GM10248 (cell line): ENCODE measurements around the gene GPR153.
"Not testable (repeated sequence)": the region's sequence is repeated elsewhere in the genome, so short reads cannot be mapped to it uniquely, and the experiment has no call there.

Source experiments
- CTCF ChIA-PET: fragments of 300-600 bp; sonication (Branson Sonifier 250); formaldehyde crosslinking; extraction: SDS; loops from one replicate; lab custom pipeline; 2021; ENCODE audit warnings: antibody characterized with exemption; lab: Yijun Ruan, JAX
- POLR2A ChIA-PET: fragments of 350-650 bp; sonication (Branson Sonifier 250); formaldehyde crosslinking; extraction: SDS; loops from one replicate; lab custom pipeline; 2020; ENCODE audit warnings: antibody characterized with exemption; lab: Yijun Ruan, JAX
- DNase-seq: peaks from one replicate; pipeline ENCODE4 v3.0.0; 2012; ENCODE audit errors: extremely low spot score
- TF ChIP-seq, protein P1 (sequence below): IDR thresholded peaks from 2 replicates; pipeline ENCODE4 v1.5.1; 2012; ENCODE audit warnings: mild to moderate bottlenecking, low read depth; ENCODE audit errors: extremely low read depth, missing control alignments, control extremely low read depth

Gene GPR153

DNA sequence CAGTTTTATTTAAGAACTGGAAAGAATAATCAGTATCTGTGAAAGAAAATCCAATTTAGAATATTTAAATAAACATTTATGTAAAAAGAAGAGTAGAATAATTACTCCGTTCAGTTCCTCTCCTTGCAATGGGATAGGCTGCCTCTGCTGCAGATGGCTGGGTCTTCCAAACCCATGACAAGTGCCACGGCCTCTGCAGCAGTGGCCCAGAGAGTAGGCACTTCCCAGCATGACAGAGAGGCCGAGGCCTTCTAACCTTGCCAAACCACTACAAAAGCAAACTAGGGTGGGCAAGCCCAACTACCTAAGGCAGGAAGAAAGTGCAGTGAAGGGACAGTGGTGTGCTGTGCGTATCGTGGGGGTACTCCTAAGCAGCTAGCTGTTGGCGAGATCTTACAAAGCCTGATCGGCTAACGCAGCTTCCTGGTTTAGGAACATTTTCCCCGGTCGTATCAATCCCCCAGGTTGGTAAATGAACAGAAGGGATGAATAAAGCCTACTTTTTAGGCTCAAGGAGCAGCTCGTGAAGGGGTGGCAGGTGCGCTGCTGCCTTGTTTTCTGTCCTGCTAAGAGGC is 39.6 kb downstream of the GPR153 start:
- TF ChIP-seq, protein P1, sequence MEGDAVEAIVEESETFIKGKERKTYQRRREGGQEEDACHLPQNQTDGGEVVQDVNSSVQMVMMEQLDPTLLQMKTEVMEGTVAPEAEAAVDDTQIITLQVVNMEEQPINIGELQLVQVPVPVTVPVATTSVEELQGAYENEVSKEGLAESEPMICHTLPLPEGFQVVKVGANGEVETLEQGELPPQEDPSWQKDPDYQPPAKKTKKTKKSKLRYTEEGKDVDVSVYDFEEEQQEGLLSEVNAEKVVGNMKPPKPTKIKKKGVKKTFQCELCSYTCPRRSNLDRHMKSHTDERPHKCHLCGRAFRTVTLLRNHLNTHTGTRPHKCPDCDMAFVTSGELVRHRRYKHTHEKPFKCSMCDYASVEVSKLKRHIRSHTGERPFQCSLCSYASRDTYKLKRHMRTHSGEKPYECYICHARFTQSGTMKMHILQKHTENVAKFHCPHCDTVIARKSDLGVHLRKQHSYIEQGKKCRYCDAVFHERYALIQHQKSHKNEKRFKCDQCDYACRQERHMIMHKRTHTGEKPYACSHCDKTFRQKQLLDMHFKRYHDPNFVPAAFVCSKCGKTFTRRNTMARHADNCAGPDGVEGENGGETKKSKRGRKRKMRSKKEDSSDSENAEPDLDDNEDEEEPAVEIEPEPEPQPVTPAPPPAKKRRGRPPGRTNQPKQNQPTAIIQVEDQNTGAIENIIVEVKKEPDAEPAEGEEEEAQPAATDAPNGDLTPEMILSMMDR: no peak
- ChIA-PET CTCF (interaction anchor here (1.4 to 1.7 kb wide), 3 partner anchors 11 to 15 kb away, joined by 3 to 6 read pairs (median 4); partner anchors contain the start of gene RNF207), POLR2A (no interaction called here)

DNA sequence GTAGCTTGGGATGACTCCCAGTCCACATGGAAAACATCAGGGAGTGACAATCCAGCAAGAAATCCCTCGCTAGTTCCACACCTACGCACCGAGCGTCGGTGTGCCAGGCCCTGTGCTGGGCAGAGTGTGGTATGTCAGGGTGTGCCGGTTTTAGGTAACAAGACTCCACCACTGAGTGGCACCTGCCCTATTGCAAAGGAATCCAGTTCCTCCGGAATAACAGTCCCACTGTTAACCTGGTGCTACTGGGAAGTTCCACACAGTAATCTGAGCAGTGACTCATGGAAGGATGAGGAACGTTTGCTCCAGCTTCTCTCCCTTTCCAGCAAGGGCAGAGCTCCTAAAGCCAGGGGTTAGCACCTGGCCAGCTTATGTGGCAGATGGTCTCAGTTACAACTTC is 40.7 kb downstream of the GPR153 start:
- TF ChIP-seq, protein P1: no peak
- no peak for DNase-seq
- CTCF ChIA-PET: interaction anchor here (0.8 to 1.4 kb wide), 6 partner anchors 10 to 182 kb away, joined by 3 to 5 read pairs (median 3); partner anchors contain the start of gene RNF207
- POLR2A ChIA-PET: no interaction called here

More for the DNA sequence above, 39.6 kb downstream of the GPR153 start:
- no peak for DNase-seq

- CTCF ChIA-PET: interaction anchor here (0.8 to 1.4 kb wide), 5 partner anchors 9 to 182 kb away, joined by 3 read pairs; no protein-coding TSS in a partner anchor
- POLR2A ChIA-PET, DNase-seq: not testable (repeated sequence)
These were observed 41.3 kb downstream of the GPR153 start for GRCh38 chr1:6219641-6220040.

- TF ChIP-seq, protein P1: no peak
- CTCF ChIA-PET: interaction anchor here (0.8 to 5.1 kb wide), 4 partner anchors 13 to 126 kb away, joined by 3 to 27 read pairs (median 4); partner anchors contain the start of gene RNF207
- POLR2A ChIA-PET: no interaction called here
- no peak for DNase-seq
These were observed 42.3 kb downstream of the GPR153 start for GRCh38 chr1:6218375-6219164.

DNA sequence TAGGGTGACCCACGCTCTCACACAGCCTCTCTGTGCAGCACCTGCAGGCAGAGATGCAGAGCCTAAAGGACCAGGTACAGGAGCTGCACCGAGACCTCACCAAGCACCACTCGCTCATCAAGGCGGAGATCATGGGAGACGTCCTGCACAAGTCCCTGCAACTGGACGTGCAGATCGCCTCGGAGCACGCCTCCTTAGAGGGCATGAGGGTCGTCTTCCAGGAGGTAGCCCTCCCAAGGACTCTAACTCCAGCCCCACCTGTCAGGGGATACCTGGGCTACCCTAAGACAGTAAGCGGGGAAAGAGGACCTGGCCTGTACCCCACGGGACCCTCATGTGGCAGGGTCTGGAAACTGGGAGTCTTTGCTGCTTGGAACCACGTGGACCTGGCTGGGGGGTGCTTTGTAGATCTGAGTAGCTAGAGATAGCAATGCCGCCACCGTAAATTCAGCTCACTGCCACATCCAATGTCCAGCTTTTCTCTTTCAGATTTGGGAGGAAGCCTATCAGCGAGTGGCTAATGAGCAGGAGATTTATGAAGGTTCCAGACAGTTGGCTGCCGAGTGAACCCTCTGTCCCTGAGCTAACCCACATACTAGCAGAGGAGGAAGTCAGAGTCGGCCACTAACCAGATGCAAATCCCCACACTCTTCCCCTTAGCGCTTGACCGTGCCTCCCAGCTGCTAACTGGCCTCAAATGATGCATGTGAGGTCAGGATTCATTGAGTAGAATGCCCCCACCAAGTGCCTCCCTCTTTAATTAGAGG is 48.5 kb downstream of the GPR153 start:
- ChIA-PET CTCF (interaction anchor here (1.2 kb wide), 1 partner anchor 8 kb away, joined by 3 read pairs; no protein-coding TSS in a partner anchor), POLR2A (no interaction called here)
- TF ChIP-seq, protein P1: no peak
- DNase-seq: peak; percentile 53

- TF ChIP-seq, protein P1: no peak
- no peak for DNase-seq
- POLR2A ChIA-PET: no interaction called here
- CTCF ChIA-PET: no interaction called here
These were observed 49.2 kb downstream of the GPR153 start for GRCh38 chr1:6211731-6212130.
